SK-N-SH (cell line): Measurements from ENCODE around the gene ACSM2B. TPM values are rescaled to one million over a fixed set of nuclear protein-coding genes. Genes with fewer than 3 reads are reported as not detected.
"Not testable (repeated sequence)": the region's sequence is repeated elsewhere in the genome, so short reads cannot be mapped to it uniquely, and the experiment has no call there.

Experiments
- CTCF ChIA-PET: fragments of 300-600, 350-600 bp; formaldehyde crosslinking; extraction: SDS; loops from one replicate; lab custom pipeline; 2021; lab: Yijun Ruan, JAX
- POLR2A ChIA-PET: fragments of 350-600 bp; sonication (Branson Sonifier 250); formaldehyde crosslinking; extraction: SDS; loops from one replicate; lab custom pipeline; 2020; ENCODE audit warnings: antibody characterized with exemption, inconsistent platforms; lab: Yijun Ruan, JAX
- DNase-seq: peaks from one replicate; pipeline ENCODE4 v3.0.0; 2012
- H2AFZ ChIP-seq: fragments of 200-600 bp; sonication (generic); 2 replicates; pipeline ENCODE4 v1.8.1; 2016; ENCODE audit warnings: antibody characterized with exemption, mild to moderate bottlenecking, low read depth
- H3F3A ChIP-seq: fragments of 200-600 bp; sonication (generic); replicated peaks from 2 replicates; pipeline ENCODE3; 2016; ENCODE audit warnings: antibody characterized with exemption, mild to moderate bottlenecking; ENCODE audit not compliant: insufficient read depth
- H3K27ac ChIP-seq, 2 experiments: fragments of 200-500 bp in 1 of 2; fragments of 200-600 bp in 1 of 2; sonication (Bioruptor generic) in 1 of 2; sonication (generic), shearing (Covaris generic) in 1 of 2; 2 replicates each; pipeline versions ENCODE4 v1.5.1 to v1.6.1; 2014 to 2016; ENCODE audit warnings: low read depth in 2 of 2, inconsistent platforms in 1 of 2, low read length in 1 of 2, mild to moderate bottlenecking in 1 of 2, mixed read lengths in 1 of 2
- H3K27me3 ChIP-seq: fragments of 200-600 bp; sonication (generic), shearing (Covaris generic); 2 replicates; pipeline ENCODE4 v1.6.1; 2016; ENCODE audit warnings: mixed run types; ENCODE audit not compliant: insufficient read depth
- H3K36me3 ChIP-seq, 2 experiments: fragments of 200-500 bp in 1 of 2; fragments of 200-600 bp in 1 of 2; sonication (Bioruptor generic) in 1 of 2; sonication (generic) in 1 of 2; replicated peaks in 1 of 2; 2 replicates each; pipeline versions ENCODE3 to v1.5.1; 2014 to 2016; ENCODE audit warnings: low read length in 1 of 2, mild to moderate bottlenecking in 1 of 2; ENCODE audit not compliant: insufficient read depth in 2 of 2, control insufficient read depth in 1 of 2
- H3K4me1 ChIP-seq, 2 experiments: fragments of 200-500 bp in 1 of 2; fragments of 200-600 bp in 1 of 2; sonication (Bioruptor generic) in 1 of 2; sonication (generic), shearing (Covaris generic) in 1 of 2; 2 replicates each; pipeline versions ENCODE4 v1.5.1 to v1.6.1; 2014 to 2016; ENCODE audit warnings: low read depth in 1 of 2, low read length in 1 of 2, mixed run types in 1 of 2; ENCODE audit not compliant: insufficient read depth in 2 of 2, control insufficient read depth in 1 of 2
- H3K4me2 ChIP-seq: fragments of 200-600 bp; sonication (generic), shearing (Covaris generic); 2 replicates; pipeline ENCODE4 v1.6.1; 2017; ENCODE audit warnings: mixed run types
- H3K4me3 ChIP-seq, 2 experiments: fragments of 200-500 bp in 1 of 2; fragments of 200-600 bp in 1 of 2; sonication (Bioruptor generic) in 1 of 2; sonication (generic), shearing (Covaris generic) in 1 of 2; 2 replicates each; pipeline versions ENCODE4 v1.5.1 to v1.8.1; 2014 to 2016; ENCODE audit warnings: low read depth in 2 of 2, inconsistent platforms in 1 of 2, low read length in 1 of 2, mild to moderate bottlenecking in 1 of 2, mixed read lengths in 1 of 2, moderate library complexity in 1 of 2
- H3K79me2 ChIP-seq: fragments of 200-600 bp; sonication (generic); 2 replicates; pipeline ENCODE4 v1.8.1; 2017; ENCODE audit warnings: mild to moderate bottlenecking; ENCODE audit not compliant: insufficient read depth
- H3K9ac ChIP-seq: fragments of 200-600 bp; sonication (generic); 2 replicates; pipeline ENCODE4 v1.6.1; 2017; ENCODE audit warnings: mixed run types
- H3K9me2 ChIP-seq: fragments of 200-600 bp; sonication (generic); 2 replicates; pipeline ENCODE4 v1.6.1; 2017; ENCODE audit warnings: mixed run types
- H3K9me3 ChIP-seq: fragments of 200-600 bp; sonication (generic); 2 replicates; pipeline ENCODE4 v1.6.1; 2017; ENCODE audit warnings: mixed run types, mild to moderate bottlenecking, moderate library complexity
- H4K20me1 ChIP-seq: fragments of 200-600 bp; sonication (generic); 2 replicates; pipeline ENCODE4 v1.6.1; 2017; ENCODE audit warnings: mild to moderate bottlenecking, mixed run types; ENCODE audit not compliant: insufficient read depth
- EP300 ChIP-seq, 2 experiments: IDR thresholded peaks; 2 replicates each; pipeline versions ENCODE4 v1.4.0 to v1.6.1; 2012; ENCODE audit warnings: borderline replicate concordance in 1 of 2, low read depth in 1 of 2, low read length in 1 of 2
- FOXJ3 ChIP-seq: sonication (generic); formaldehyde crosslinking; IDR thresholded peaks from 2 replicates; pipeline ENCODE4 v1.5.1; 2020; ENCODE audit warnings: mild to moderate bottlenecking, missing genetic modification reagents
- GATA2 ChIP-seq: sonication (generic); formaldehyde crosslinking; IDR thresholded peaks from 2 replicates; pipeline ENCODE4 v1.5.0; 2020; ENCODE audit warnings: mild to moderate bottlenecking, missing genetic modification reagents
- JUND ChIP-seq: IDR thresholded peaks from 2 replicates; pipeline ENCODE4 v1.4.0; 2012
- NRF1 ChIP-seq: IDR thresholded peaks from 2 replicates; pipeline ENCODE4 v1.6.1; 2012; ENCODE audit warnings: low read depth, mild to moderate bottlenecking, low read length
- RAD21 ChIP-seq: IDR thresholded peaks from 2 replicates; pipeline ENCODE4 v1.6.1; 2012; ENCODE audit warnings: mild to moderate bottlenecking, low read length
- TCF12 ChIP-seq: IDR thresholded peaks from 2 replicates; pipeline ENCODE4 v1.4.0; 2012
- TEAD4 ChIP-seq: IDR thresholded peaks from 2 replicates; pipeline ENCODE4 v1.4.0; 2012; ENCODE audit warnings: mild to moderate bottlenecking, borderline replicate concordance; ENCODE audit not compliant: insufficient read depth
- WGBS: methylation state at CpG from one replicate; pipeline ENCODE4 v1.1.6; 2017; ENCODE audit warnings: low lambda C conversion rate; 5-methylcytosine and 5-hydroxymethylcytosine counted together
- polyA plus RNA-seq, 3 experiments: library from polyadenylated mRNA; depleted of rRNA; stranded (reverse); fragments of >200 nt; gene quantifications; 2 replicates each; pipeline ENCODE4 v1.2.3, GENCODE V29; 2012
- TF ChIP-seq, protein P1 (sequence below): IDR thresholded peaks from 2 replicates; pipeline ENCODE4 v1.4.0; 2012; ENCODE audit warnings: low read depth, borderline replicate concordance
- TF ChIP-seq, protein P2 (sequence below): IDR thresholded peaks from 2 replicates; pipeline ENCODE4; 2012
- TF ChIP-seq, protein P3 (sequence below): IDR thresholded peaks from 2 replicates; pipeline ENCODE4 v1.6.1; 2012; ENCODE audit warnings: mild to moderate bottlenecking, low read depth, low read length, moderate library complexity

The ACSM2B gene, protein sequence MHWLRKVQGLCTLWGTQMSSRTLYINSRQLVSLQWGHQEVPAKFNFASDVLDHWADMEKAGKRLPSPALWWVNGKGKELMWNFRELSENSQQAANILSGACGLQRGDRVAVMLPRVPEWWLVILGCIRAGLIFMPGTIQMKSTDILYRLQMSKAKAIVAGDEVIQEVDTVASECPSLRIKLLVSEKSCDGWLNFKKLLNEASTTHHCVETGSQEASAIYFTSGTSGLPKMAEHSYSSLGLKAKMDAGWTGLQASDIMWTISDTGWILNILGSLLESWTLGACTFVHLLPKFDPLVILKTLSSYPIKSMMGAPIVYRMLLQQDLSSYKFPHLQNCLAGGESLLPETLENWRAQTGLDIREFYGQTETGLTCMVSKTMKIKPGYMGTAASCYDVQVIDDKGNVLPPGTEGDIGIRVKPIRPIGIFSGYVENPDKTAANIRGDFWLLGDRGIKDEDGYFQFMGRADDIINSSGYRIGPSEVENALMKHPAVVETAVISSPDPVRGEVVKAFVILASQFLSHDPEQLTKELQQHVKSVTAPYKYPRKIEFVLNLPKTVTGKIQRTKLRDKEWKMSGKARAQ
- polyA plus RNA-seq (2012; rRNA removed) = not detected in 2 replicates
- not detected in 2 replicates for polyA plus RNA-seq (2012; cell fraction: cytosol; rRNA removed)
- not detected in 2 replicates for polyA plus RNA-seq (2012; cell fraction: nucleus; rRNA removed)

DNA sequence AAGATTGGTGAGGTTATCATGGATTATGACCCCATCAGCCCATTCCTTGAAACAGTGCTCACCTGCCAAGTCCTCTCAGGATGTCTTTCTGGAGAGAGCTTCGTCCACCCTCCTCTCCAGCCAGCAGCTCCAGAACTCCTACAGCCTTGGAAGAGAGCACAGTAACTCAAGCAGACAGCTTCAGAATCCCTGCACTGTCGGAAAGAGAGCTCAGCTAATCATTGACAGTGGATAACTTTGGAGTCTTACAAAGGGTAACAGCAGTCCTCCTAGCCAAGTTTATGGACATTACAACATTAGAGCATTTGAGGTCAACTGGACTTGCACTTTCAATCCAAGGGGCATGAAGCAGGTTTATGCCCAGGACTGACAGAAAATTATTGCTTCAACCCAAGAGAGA is at the start of gene ACSM2B:
ACSM2B (minus strand) TSS at position 223 of the 400 bp plus-strand sequence. CDS start 11,522 bp downstream, outside the sequence.
- H4K20me1 ChIP-seq, H3K27ac ChIP-seq, H3K9me2 ChIP-seq, POLR2A ChIA-PET, H3K79me2 ChIP-seq, H3K36me3 ChIP-seq, H3K4me3 ChIP-seq, H3K9ac ChIP-seq, H3K4me1 ChIP-seq, CTCF ChIA-PET, H3K4me2 ChIP-seq, H3F3A ChIP-seq, DNase-seq, H3K9me3 ChIP-seq, H3K27me3 ChIP-seq, H2AFZ ChIP-seq: not testable (repeated sequence)
- 0% methylated on average over 1 of the region's 2 CpGs for WGBS

DNA sequence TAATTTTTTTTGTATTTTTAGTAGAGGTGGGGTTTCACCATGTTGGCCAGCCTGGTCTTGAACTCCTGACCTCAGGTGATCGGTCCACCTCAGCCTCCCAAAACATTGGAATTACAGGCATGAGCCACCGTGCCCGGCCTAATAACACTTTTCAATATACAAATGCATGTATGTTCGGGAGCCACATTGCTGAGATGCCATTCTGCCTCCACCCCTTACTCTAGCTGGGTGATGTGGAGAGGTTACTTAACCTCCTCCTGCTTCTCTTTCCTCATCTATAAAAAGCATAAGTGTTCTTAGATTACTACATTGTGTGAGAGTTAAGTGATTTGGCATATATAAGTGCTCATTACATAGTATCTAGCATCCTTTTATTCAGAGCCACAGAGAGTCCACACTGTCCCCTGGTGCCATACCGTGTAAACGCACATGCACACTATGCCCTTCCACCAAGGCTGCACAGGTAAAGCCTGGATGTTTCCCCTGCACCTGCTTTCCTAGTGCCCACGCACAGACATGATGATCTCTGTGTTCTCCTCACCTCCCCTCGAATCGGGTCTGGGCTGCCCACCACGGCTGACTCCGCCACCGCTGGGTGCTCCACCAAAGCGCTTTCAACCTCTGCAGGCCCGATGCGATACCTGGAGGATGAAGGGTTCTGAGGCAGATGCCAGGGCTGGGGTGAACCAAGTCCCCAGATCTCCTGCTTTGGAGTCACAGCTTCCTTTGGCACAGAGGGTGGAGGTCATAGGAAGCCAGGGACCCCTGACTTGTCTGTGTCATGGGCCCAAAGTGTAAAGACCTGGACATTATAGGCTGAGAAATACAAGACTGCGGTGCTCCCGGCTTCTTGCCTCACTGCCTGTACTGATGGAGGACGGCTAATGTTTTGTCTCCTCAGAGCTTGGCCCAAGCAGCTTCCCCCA is 49.0 kb upstream of the ACSM2B start:
- TF ChIP-seq EP300 (IDR thresholded peaks at IDR 0.05; ENCODE audit: borderline replicate concordance in 1 of 2, low read depth in 1 of 2, low read length in 1 of 2) (no peak), TCF12 (no peak), RAD21 (no peak), TEAD4 (no peak), GATA2 (CRISPR knock-in tag) (no peak), NRF1 (no peak), JUND (no peak), FOXJ3 (no peak)
- TF ChIP-seq, protein P1, sequence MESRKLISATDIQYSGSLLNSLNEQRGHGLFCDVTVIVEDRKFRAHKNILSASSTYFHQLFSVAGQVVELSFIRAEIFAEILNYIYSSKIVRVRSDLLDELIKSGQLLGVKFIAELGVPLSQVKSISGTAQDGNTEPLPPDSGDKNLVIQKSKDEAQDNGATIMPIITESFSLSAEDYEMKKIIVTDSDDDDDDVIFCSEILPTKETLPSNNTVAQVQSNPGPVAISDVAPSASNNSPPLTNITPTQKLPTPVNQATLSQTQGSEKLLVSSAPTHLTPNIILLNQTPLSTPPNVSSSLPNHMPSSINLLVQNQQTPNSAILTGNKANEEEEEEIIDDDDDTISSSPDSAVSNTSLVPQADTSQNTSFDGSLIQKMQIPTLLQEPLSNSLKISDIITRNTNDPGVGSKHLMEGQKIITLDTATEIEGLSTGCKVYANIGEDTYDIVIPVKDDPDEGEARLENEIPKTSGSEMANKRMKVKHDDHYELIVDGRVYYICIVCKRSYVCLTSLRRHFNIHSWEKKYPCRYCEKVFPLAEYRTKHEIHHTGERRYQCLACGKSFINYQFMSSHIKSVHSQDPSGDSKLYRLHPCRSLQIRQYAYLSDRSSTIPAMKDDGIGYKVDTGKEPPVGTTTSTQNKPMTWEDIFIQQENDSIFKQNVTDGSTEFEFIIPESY = no peak
- TF ChIP-seq, protein P2, sequence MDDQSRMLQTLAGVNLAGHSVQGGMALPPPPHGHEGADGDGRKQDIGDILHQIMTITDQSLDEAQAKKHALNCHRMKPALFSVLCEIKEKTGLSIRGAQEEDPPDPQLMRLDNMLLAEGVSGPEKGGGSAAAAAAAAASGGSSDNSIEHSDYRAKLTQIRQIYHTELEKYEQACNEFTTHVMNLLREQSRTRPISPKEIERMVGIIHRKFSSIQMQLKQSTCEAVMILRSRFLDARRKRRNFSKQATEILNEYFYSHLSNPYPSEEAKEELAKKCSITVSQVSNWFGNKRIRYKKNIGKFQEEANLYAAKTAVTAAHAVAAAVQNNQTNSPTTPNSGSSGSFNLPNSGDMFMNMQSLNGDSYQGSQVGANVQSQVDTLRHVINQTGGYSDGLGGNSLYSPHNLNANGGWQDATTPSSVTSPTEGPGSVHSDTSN = no peak
- TF ChIP-seq, protein P3, sequence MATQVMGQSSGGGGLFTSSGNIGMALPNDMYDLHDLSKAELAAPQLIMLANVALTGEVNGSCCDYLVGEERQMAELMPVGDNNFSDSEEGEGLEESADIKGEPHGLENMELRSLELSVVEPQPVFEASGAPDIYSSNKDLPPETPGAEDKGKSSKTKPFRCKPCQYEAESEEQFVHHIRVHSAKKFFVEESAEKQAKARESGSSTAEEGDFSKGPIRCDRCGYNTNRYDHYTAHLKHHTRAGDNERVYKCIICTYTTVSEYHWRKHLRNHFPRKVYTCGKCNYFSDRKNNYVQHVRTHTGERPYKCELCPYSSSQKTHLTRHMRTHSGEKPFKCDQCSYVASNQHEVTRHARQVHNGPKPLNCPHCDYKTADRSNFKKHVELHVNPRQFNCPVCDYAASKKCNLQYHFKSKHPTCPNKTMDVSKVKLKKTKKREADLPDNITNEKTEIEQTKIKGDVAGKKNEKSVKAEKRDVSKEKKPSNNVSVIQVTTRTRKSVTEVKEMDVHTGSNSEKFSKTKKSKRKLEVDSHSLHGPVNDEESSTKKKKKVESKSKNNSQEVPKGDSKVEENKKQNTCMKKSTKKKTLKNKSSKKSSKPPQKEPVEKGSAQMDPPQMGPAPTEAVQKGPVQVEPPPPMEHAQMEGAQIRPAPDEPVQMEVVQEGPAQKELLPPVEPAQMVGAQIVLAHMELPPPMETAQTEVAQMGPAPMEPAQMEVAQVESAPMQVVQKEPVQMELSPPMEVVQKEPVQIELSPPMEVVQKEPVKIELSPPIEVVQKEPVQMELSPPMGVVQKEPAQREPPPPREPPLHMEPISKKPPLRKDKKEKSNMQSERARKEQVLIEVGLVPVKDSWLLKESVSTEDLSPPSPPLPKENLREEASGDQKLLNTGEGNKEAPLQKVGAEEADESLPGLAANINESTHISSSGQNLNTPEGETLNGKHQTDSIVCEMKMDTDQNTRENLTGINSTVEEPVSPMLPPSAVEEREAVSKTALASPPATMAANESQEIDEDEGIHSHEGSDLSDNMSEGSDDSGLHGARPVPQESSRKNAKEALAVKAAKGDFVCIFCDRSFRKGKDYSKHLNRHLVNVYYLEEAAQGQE = no peak
- TF ChIP-seq, all 33 proteins: peak for 0
- Histone ChIP-seq H3K9me2 (no peaks in the 10 kb centered on the region), H3K9ac (no peak overlapping the region), H2AFZ (no peak overlapping the region), H4K20me1 (no peaks in the 10 kb centered on the region), H3K27me3 (no peaks in the 10 kb centered on the region), H3K27ac (no peak overlapping the region), H3K4me3 (no peak overlapping the region), H3K4me1 (no peaks in the 10 kb centered on the region), H3F3A (no peaks in the 10 kb centered on the region), H3K79me2 (no peaks in the 10 kb centered on the region), H3K36me3 (no peaks in the 10 kb centered on the region), H3K4me2 (no peak overlapping the region), H3K9me3 (no peaks in the 10 kb centered on the region)
- ChIA-PET CTCF (no interaction called here), POLR2A (no interaction called here)
- DNase-seq = no peak
- 48% methylated on average over 18 of the region's 18 CpGs for WGBS
